ENCODE results near the gene LAMC3. TPM values are rescaled to one million over a fixed set of nuclear protein-coding genes. Genes with fewer than 3 reads are reported as not detected.

The LAMC3 gene
- total RNA-seq, 1 donor from 2014 or later = 30.1 TPM

DNA sequence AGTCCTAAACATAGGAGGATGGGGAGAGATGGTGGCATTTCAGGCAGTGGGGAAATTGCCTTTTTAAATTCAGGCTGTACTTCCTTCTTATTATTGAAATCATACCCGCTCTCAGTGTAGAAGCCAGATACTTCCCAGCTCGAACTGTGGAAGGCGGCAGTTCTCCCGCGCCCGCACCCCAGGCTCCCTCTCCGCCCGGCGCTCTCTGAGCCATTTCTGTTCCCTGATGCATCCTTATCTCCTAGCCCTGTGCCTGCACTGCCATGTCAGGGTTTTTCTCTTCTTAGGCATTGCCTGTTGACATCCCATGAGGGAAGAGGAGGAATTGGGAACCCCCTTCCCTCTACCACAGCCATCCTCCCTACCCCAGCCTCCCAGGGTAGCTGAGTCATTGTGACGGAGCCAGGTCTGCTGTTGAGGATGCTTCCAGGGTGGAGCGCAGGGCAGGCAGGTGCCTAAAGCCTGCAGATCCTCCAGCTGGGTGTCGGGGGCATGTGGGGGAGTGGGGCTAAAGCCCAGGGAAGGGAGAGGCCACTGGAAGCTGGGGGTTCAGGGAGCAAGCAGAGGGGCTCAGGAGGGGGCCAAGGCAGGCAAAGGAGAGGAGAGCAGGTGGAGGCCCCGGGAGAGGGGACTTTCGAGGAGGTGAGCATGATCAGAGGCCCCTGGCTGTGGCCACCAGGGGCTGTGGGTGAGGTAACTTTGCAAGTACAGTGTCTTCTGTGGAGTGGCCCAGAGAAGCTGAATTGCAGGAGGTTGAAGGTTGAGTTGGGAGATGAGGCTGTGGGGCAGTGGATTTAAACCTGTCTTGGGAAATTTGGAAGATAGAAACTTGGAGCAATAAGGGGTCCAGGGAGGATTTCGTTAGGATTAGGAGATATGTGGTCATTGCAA is 16.2 kb downstream of the LAMC3 start:
- no peak for DNase-seq (ENCODE audit: low spot score)
- TF ChIP-seq, protein P1, sequence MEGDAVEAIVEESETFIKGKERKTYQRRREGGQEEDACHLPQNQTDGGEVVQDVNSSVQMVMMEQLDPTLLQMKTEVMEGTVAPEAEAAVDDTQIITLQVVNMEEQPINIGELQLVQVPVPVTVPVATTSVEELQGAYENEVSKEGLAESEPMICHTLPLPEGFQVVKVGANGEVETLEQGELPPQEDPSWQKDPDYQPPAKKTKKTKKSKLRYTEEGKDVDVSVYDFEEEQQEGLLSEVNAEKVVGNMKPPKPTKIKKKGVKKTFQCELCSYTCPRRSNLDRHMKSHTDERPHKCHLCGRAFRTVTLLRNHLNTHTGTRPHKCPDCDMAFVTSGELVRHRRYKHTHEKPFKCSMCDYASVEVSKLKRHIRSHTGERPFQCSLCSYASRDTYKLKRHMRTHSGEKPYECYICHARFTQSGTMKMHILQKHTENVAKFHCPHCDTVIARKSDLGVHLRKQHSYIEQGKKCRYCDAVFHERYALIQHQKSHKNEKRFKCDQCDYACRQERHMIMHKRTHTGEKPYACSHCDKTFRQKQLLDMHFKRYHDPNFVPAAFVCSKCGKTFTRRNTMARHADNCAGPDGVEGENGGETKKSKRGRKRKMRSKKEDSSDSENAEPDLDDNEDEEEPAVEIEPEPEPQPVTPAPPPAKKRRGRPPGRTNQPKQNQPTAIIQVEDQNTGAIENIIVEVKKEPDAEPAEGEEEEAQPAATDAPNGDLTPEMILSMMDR (IDR thresholded peaks at IDR 0.05; ENCODE audit: unreplicated experiment) = no peak
- H3K9me3 Mint-ChIP-seq (ENCODE audit: unreplicated experiment) = no peaks in the 10 kb centered on the region
- no peak overlapping the region for H3K27ac Mint-ChIP-seq (ENCODE audit: unreplicated experiment)
- H3K27me3 Mint-ChIP-seq (ENCODE audit: unreplicated experiment) = peaks cover 6% of the 10 kb centered on the region
- H3K4me1 Mint-ChIP-seq (ENCODE audit: unreplicated experiment) = no peaks in the 10 kb centered on the region
- no peak overlapping the region for H3K4me3 Mint-ChIP-seq (ENCODE audit: unreplicated experiment)
- no peaks in the 10 kb centered on the region for H3K36me3 Mint-ChIP-seq (ENCODE audit: low read depth, unreplicated experiment)

- TF ChIP-seq, protein P1 (IDR thresholded peaks at IDR 0.05; ENCODE audit: unreplicated experiment) = no peak
- no peaks in the 10 kb centered on the region for H3K36me3 Mint-ChIP-seq (ENCODE audit: low read depth, unreplicated experiment)
- no peak overlapping the region for H3K4me3 Mint-ChIP-seq (ENCODE audit: unreplicated experiment)
- no peak for DNase-seq (ENCODE audit: low spot score)
- no peak overlapping the region for H3K27ac Mint-ChIP-seq (ENCODE audit: unreplicated experiment)
- H3K9me3 Mint-ChIP-seq (ENCODE audit: unreplicated experiment) = no peaks in the 10 kb centered on the region
- H3K27me3 Mint-ChIP-seq (ENCODE audit: unreplicated experiment) = peaks cover 6% of the 10 kb centered on the region
- H3K4me1 Mint-ChIP-seq (ENCODE audit: unreplicated experiment) = no peaks in the 10 kb centered on the region
Measured at GRCh38 chr9:131025953-131026858, 17.2 kb downstream of the LAMC3 start.

DNA sequence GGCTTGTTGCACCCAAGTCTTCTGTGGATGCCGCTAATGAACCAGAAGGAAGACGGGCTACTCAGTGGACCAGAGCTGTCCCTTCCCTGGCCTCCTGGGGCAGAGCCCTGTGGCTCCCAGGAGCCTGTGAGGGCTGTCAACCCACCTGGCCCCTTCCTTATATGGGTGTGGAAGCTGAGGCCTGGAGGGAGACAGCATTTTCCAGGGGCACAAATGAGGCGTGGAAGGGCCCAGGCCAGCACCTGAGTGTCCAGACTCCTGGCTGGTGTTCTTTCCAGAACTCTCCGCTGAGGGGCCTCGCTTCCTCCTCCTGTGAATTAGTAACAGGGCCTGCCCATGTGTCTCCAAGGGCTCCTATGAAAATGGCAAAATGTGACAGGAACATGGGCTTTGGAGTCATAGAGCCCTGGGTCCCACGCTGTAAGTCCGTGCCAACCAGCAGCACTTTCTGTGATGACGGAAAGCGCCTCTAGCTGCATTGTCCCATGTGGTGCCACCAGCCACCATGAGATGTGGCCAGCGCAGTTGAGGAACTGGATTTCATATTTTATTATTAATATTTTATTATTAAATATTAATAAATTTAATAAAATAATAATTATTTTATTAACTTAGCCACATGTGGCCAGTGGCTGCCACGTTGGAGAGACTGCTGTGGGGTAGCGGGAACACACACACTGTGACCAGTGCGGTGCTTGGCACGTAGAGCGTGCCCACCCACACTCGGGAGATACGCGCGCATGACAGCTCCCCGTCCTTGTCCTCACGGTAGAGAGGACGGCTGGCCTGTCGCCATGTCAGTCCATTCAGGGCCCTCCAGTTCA is 18.3 kb downstream of the LAMC3 start:
- no peaks in the 10 kb centered on the region for H3K9me3 Mint-ChIP-seq (ENCODE audit: unreplicated experiment)
- H3K27ac Mint-ChIP-seq (ENCODE audit: unreplicated experiment) = no peak overlapping the region
- DNase-seq (ENCODE audit: low spot score) = no peak
- TF ChIP-seq, protein P1 (IDR thresholded peaks at IDR 0.05; ENCODE audit: unreplicated experiment) = no peak
- peaks cover 6% of the 10 kb centered on the region for H3K27me3 Mint-ChIP-seq (ENCODE audit: unreplicated experiment)
- no peaks in the 10 kb centered on the region for H3K36me3 Mint-ChIP-seq (ENCODE audit: low read depth, unreplicated experiment)
- H3K4me3 Mint-ChIP-seq (ENCODE audit: unreplicated experiment) = no peak overlapping the region
- peaks cover 1% of the 10 kb centered on the region for H3K4me1 Mint-ChIP-seq (ENCODE audit: unreplicated experiment)

GRCh38 chr9:131027872-131028179 is 18.9 kb downstream of the LAMC3 start:
- Mint-ChIP-seq H3K4me3 (ENCODE audit: unreplicated experiment) (no peak overlapping the region), H3K4me1 (ENCODE audit: unreplicated experiment) (peaks cover 5% of the 10 kb centered on the region), H3K27ac (ENCODE audit: unreplicated experiment) (no peak overlapping the region), H3K36me3 (ENCODE audit: low read depth, unreplicated experiment) (no peaks in the 10 kb centered on the region), H3K9me3 (ENCODE audit: unreplicated experiment) (no peaks in the 10 kb centered on the region), H3K27me3 (ENCODE audit: unreplicated experiment) (peaks cover 9% of the 10 kb centered on the region)
- TF ChIP-seq, protein P1 (IDR thresholded peaks at IDR 0.05; ENCODE audit: unreplicated experiment) = no peak
- no peak for DNase-seq (ENCODE audit: low spot score)
